GM23248 (cell line): ENCODE measurements around the gene FXYD5.
"Not testable (repeated sequence)": the region's sequence is repeated elsewhere in the genome, so short reads cannot be mapped to it uniquely, and the experiment has no call there.

Experiments
- EZH2 ChIP-seq: fragments of 200-600 bp; sonication (generic); IDR thresholded peaks from 2 replicates; pipeline ENCODE4 v1.6.1; 2018; ENCODE audit warnings: antibody characterized with exemption, mild to moderate bottlenecking; ENCODE audit not compliant: insufficient read depth, poor library complexity, severe bottlenecking
- EZH2phosphoT487 ChIP-seq: fragments of 200-600 bp; sonication (generic); IDR thresholded peaks from 2 replicates; pipeline ENCODE4 v1.6.1; 2018; ENCODE audit warnings: antibody characterized with exemption, moderate library complexity, mild to moderate bottlenecking, low read depth; ENCODE audit not compliant: insufficient read depth

- not testable (repeated sequence) for TF ChIP-seq EZH2, EZH2phosphoT487
Observed at GRCh38 chr19:35196861-35197260, 42.3 kb downstream of the FXYD5 start.
